MCF 10A (cell line): ENCODE data around the gene TIAM1. TPM values are rescaled to one million over a fixed set of nuclear protein-coding genes. Genes with fewer than 3 reads are reported as not detected.
A peak's percentile ranks its signal among the peaks of the same experiment; 100 is the strongest.

Experiments used
- BruUV-seq: library from RNA; stranded (reverse); fragments of 400-500 nt; replicated peaks from 2 replicates; lab custom pipeline; 2021; lab: Mats Ljungman, UMichigan
- CTCF ChIA-PET: fragments of 300-600 bp; sonication (Branson Sonifier 250); formaldehyde crosslinking; extraction: SDS; loops from one replicate; lab custom pipeline; 2021; ENCODE audit warnings: antibody characterized with exemption, inconsistent platforms; lab: Yijun Ruan, JAX
- POLR2A ChIA-PET: fragments of 300-600, 350-650 bp; sonication (Branson Sonifier 250); formaldehyde crosslinking; extraction: SDS; loops from one replicate; lab custom pipeline; 2020; ENCODE audit warnings: antibody characterized with exemption, inconsistent platforms; lab: Yijun Ruan, JAX
- DNase-seq: peaks from one replicate; pipeline ENCODE4 v3.0.0-alpha.2; 2018; ENCODE audit not compliant: unreplicated experiment
- H3K27ac Mint-ChIP-seq: one replicate; pipeline ENCODE4 v1.8.0; 2022; ENCODE audit warnings: mild to moderate bottlenecking, low read depth, mixed read lengths; ENCODE audit not compliant: unreplicated experiment
- H3K27me3 Mint-ChIP-seq: one replicate; pipeline ENCODE4 v1.8.0; 2022; ENCODE audit warnings: mixed read lengths; ENCODE audit not compliant: insufficient read depth, unreplicated experiment
- H3K36me3 Mint-ChIP-seq: one replicate; pipeline ENCODE4 v1.8.0; 2022; ENCODE audit warnings: mild to moderate bottlenecking, moderate library complexity, mixed read lengths; ENCODE audit not compliant: insufficient read depth, unreplicated experiment
- H3K4me1 Mint-ChIP-seq: one replicate; pipeline ENCODE4 v1.8.0; 2022; ENCODE audit warnings: mixed read lengths; ENCODE audit not compliant: insufficient read depth, unreplicated experiment
- H3K4me3 Mint-ChIP-seq: one replicate; pipeline ENCODE4 v1.8.0; 2022; ENCODE audit warnings: mild to moderate bottlenecking, moderate library complexity, mixed read lengths; ENCODE audit not compliant: unreplicated experiment
- H3K9me3 Mint-ChIP-seq: one replicate; pipeline ENCODE4 v1.8.0; 2022; ENCODE audit warnings: mixed read lengths; ENCODE audit not compliant: unreplicated experiment
- intact Hi-C: fragments of 100-400 bp; cut with micrococcal nuclease; formaldehyde crosslinking; loops from 2 replicates; pipeline ENCODE4 v1.14.1; 2022
- total RNA-seq: library from RNA; stranded (reverse); gene quantifications from 2 replicates; pipeline ENCODE4 v1.2.3, GENCODE V29; 2022
- TF ChIP-seq, protein P1 (sequence below): fragments of 200-600 bp; IDR thresholded peaks from one replicate; pipeline ENCODE4 v1.8.0; 2022; ENCODE audit warnings: antibody characterized with exemption, mild to moderate bottlenecking; ENCODE audit not compliant: unreplicated experiment

Gene TIAM1
- total RNA-seq, 1 experiment from 2014 or later = 9.8 TPM

DNA sequence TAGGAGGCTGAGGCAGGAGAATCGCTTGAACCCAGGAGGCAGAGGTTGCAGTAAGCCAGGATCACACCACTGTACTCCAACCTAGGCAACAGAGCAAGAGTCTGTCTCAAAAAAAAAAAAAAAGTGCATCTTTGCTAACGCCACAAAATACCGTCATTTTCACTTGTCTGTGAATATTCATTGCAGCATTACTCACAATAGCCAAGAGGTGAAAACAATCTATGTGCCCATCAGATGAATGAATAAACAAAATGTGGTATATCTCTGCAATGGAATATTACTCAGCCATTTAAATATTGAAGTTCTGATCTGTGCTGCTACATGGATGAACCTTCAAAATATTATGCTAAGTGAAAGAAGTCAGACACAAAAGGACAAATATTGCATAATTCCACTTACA, 7.9 kb upstream of the TIAM1 start:
- H3K4me1 Mint-ChIP-seq = peaks cover 36% of the 10 kb centered on the region
- CTCF ChIA-PET = interaction anchor here (0.7 to 2.6 kb wide), 5 partner anchors 137 to 513 kb away, joined by 3 to 10 read pairs (median 5); no protein-coding TSS in a partner anchor
- H3K27ac Mint-ChIP-seq = no peak overlapping the region
- no peak for DNase-seq
- no peaks in the 10 kb centered on the region for H3K36me3 Mint-ChIP-seq
- POLR2A ChIA-PET = interaction anchor here (0.7 to 1.3 kb wide), 2 partner anchors 12 to 15 kb away, joined by 4 to 5 read pairs; no protein-coding TSS in a partner anchor
- no peaks in the 10 kb centered on the region for H3K9me3 Mint-ChIP-seq
- intact Hi-C loops = loop anchor here (5.0 kb wide), 1 partner anchor 305 kb away; the partner anchor contains the start of gene SOD1
- BruUV-seq = no TSS peak
- no peak overlapping the region for H3K4me3 Mint-ChIP-seq
- TF ChIP-seq, protein P1, sequence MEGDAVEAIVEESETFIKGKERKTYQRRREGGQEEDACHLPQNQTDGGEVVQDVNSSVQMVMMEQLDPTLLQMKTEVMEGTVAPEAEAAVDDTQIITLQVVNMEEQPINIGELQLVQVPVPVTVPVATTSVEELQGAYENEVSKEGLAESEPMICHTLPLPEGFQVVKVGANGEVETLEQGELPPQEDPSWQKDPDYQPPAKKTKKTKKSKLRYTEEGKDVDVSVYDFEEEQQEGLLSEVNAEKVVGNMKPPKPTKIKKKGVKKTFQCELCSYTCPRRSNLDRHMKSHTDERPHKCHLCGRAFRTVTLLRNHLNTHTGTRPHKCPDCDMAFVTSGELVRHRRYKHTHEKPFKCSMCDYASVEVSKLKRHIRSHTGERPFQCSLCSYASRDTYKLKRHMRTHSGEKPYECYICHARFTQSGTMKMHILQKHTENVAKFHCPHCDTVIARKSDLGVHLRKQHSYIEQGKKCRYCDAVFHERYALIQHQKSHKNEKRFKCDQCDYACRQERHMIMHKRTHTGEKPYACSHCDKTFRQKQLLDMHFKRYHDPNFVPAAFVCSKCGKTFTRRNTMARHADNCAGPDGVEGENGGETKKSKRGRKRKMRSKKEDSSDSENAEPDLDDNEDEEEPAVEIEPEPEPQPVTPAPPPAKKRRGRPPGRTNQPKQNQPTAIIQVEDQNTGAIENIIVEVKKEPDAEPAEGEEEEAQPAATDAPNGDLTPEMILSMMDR = no peak
- no peaks in the 10 kb centered on the region for H3K27me3 Mint-ChIP-seq

DNA sequence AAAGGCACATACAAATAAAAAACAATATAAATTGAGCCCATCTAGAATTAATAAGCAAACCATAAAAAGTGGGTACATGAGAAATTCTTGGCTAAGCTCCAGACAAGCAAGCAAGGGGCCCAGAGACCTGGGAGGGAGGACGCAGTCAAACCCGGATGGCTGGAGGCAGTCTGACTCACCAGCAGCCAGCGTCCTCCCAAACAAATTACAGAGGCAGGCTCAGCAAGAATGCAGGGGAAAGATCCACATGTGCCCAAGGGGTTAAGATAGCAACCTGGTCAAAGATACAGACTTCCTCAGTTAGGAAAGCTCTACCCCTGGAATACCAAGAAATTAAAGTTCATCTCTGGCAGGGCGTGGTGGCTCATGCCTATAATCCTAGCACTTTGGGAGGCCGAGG, 7.4 kb upstream of the TIAM1 start:
- TF ChIP-seq, protein P1 = no peak
- CTCF ChIA-PET = interaction anchor here (0.6 to 2.6 kb wide), 6 partner anchors 100 to 433 kb away, joined by 3 to 10 read pairs (median 4); no protein-coding TSS in a partner anchor
- BruUV-seq = no TSS peak
- POLR2A ChIA-PET = interaction anchor here (0.6 kb wide), 1 partner anchor 8 kb away, joined by 4 read pairs; no protein-coding TSS in a partner anchor
- Mint-ChIP-seq H3K4me3 (no peak overlapping the region), H3K4me1 (peaks cover 36% of the 10 kb centered on the region), H3K27ac (no peak overlapping the region), H3K9me3 (no peaks in the 10 kb centered on the region), H3K36me3 (no peaks in the 10 kb centered on the region), H3K27me3 (no peaks in the 10 kb centered on the region)
- peak; percentile 90 for DNase-seq
- intact Hi-C loops = loop anchor here (5.0 kb wide), 1 partner anchor 306 kb away; the partner anchor contains the start of gene SOD1

DNA sequence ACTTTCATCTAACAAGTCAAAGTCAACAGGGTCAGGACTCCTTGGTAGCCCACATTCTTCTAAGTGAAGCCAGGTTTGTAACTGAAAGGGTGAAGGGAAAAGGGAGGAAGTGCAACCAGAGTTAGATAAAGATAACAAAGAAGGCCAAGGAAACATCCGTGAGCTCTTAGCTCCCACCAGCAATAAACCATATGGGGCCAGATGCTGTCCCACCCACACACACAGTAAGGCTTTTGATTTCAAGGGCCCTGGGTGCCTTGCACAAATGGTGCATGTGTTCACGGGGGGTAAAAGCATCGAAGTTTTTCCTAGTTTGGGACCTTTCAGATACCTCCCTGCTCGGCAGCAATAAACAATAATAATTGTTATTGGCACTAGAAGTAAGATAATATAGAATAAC, 5.1 kb upstream of the TIAM1 start:
- POLR2A ChIA-PET = interaction anchor here (1.0 kb wide), 1 partner anchor 209 kb away, joined by 3 read pairs; no protein-coding TSS in a partner anchor
- H3K36me3 Mint-ChIP-seq = no peaks in the 10 kb centered on the region
- no peak overlapping the region for H3K27ac Mint-ChIP-seq
- no TSS peak for BruUV-seq
- H3K4me3 Mint-ChIP-seq = no peak overlapping the region
- DNase-seq = no peak
- CTCF ChIA-PET = interaction anchor here (0.5 to 4.6 kb wide), 6 partner anchors 42 to 233 kb away, joined by 3 to 52 read pairs (median 4); no protein-coding TSS in a partner anchor
- no peaks in the 10 kb centered on the region for H3K27me3 Mint-ChIP-seq
- no peaks in the 10 kb centered on the region for H3K9me3 Mint-ChIP-seq
- H3K4me1 Mint-ChIP-seq = peaks cover 21% of the 10 kb centered on the region
- TF ChIP-seq, protein P1 = no peak
- intact Hi-C loops = no loop called here

DNA sequence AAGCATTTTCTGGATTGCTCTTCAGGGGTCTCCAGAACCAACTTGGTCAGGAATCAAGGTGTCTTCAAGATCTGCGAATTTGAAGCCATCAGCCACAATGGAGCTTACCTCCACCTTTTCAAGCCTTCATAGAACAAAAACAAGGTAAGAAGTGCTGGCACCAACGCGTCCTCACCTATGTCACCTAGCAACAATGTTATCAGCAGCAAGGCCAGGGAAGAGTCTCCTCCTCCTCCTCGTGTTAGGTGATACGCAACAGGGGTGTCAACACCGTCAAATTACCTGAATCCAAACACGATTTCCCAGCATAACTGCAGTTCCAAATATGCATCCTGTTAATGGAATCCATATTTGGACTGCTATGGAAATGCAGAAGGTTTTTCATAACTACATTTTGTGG, 4.1 kb upstream of the TIAM1 start:
- CTCF ChIA-PET = interaction anchor here (0.6 to 4.6 kb wide), 13 partner anchors 13 to 256 kb away, joined by 3 to 52 read pairs (median 5); no protein-coding TSS in a partner anchor
- TF ChIP-seq, protein P1 = no peak
- no peaks in the 10 kb centered on the region for H3K9me3 Mint-ChIP-seq
- H3K36me3 Mint-ChIP-seq = no peaks in the 10 kb centered on the region
- no peak overlapping the region for H3K27ac Mint-ChIP-seq
- intact Hi-C loops = no loop called here
- no peak for DNase-seq
- BruUV-seq = no TSS peak
- no peak overlapping the region for H3K4me3 Mint-ChIP-seq
- H3K4me1 Mint-ChIP-seq = peaks cover 28% of the 10 kb centered on the region
- POLR2A ChIA-PET = interaction anchor here (0.7 to 1.2 kb wide), 4 partner anchors 126 to 1569 kb away, joined by 3 read pairs; no protein-coding TSS in a partner anchor
- no peaks in the 10 kb centered on the region for H3K27me3 Mint-ChIP-seq
